HCT116 (cell line): ENCODE measurements around the gene NINJ1. TPM values are rescaled to one million over a fixed set of nuclear protein-coding genes. Genes with fewer than 3 reads are reported as not detected.

ENCODE experiments used
- ATAC-seq: fragments of 200-7000 bp; cut with Tn5 transposase; 2 replicates; pipeline ENCODE4 v1.9.1; 2020; ENCODE audit warnings: mild to moderate bottlenecking, moderate library complexity
- BruUV-seq: library from RNA; stranded (reverse); fragments of 400-500 nt; replicated peaks from 2 replicates; lab custom pipeline; 2021; lab: Mats Ljungman, UMichigan
- CTCF ChIA-PET: fragments of 300-600 bp; sonication (Branson Sonifier 250); formaldehyde crosslinking; loops from one replicate; lab custom pipeline; 2021; ENCODE audit warnings: antibody characterized with exemption; lab: Charles Lee
- POLR2A ChIA-PET: fragments of 300-600, 350-600 bp; sonication (Branson Sonifier 250); formaldehyde crosslinking; loops from one replicate; lab custom pipeline; 2021; ENCODE audit warnings: antibody characterized with exemption; lab: Charles Lee
- RAD21 ChIA-PET, 2 experiments: fragments of 300-600 bp; sonication (Branson Sonifier 250); formaldehyde crosslinking; loops; one replicate each; lab custom pipeline; 2023; ENCODE audit warnings: low total read pairs in 2 of 2; ENCODE audit not compliant: uncharacterized antibody in 2 of 2, unreplicated experiment in 2 of 2, low non-redundant PET in 1 of 2; lab: Charles Lee
- DNase-seq: peaks from one replicate; pipeline ENCODE4 v3.0.0-alpha.2; 2010; ENCODE audit warnings: low read depth, low spot score
- H2AFZ ChIP-seq: fragments of 200-600 bp; shearing (Covaris generic), sonication (generic); 2 replicates; pipeline ENCODE4 v1.6.1; 2017; ENCODE audit warnings: low read depth, mixed run types, mixed read lengths, antibody characterized with exemption, low read length; ENCODE audit not compliant: poor library complexity, severe bottlenecking
- H3K27ac ChIP-seq: 2 replicates; pipeline ENCODE4 v1.5.1; 2012; ENCODE audit warnings: low read depth, low read length
- H3K27me3 ChIP-seq: fragments of 200-600 bp; sonication (generic); 2 replicates; pipeline ENCODE4 v1.6.1; 2016; ENCODE audit warnings: mixed run types, low read length, mixed read lengths; ENCODE audit not compliant: insufficient read depth
- H3K36me3 ChIP-seq, 2 experiments: fragments of 200-500 bp in 1 of 2; fragments of 200-600 bp in 1 of 2; sonication (Bioruptor generic) in 1 of 2; sonication (generic) in 1 of 2; 2 replicates each; pipeline versions ENCODE4 v1.5.1 to v1.6.1; 2014 to 2016; ENCODE audit warnings: low read length in 2 of 2, inconsistent platforms in 1 of 2, mixed read lengths in 1 of 2, mixed run types in 1 of 2; ENCODE audit not compliant: insufficient read depth in 2 of 2, control insufficient read depth in 1 of 2
- H3K4me1 ChIP-seq, 2 experiments: fragments of 200-600 bp in 1 of 2; sonication (generic) in 1 of 2; 2 replicates each; pipeline versions ENCODE4 v1.5.1 to v1.6.1; 2012 to 2017; ENCODE audit warnings: low read length in 2 of 2, inconsistent platforms in 1 of 2, mild to moderate bottlenecking in 1 of 2, mixed read lengths in 1 of 2, mixed run types in 1 of 2, moderate library complexity in 1 of 2; ENCODE audit not compliant: insufficient read depth in 2 of 2, control insufficient read depth in 1 of 2
- H3K4me2 ChIP-seq: fragments of 200-600 bp; sonication (generic); 2 replicates; pipeline ENCODE4 v1.6.1; 2017; ENCODE audit warnings: mixed run types, low read length, mixed read lengths
- H3K4me3 ChIP-seq, 2 experiments: fragments of 200-600 bp in 1 of 2; sonication (generic) in 1 of 2; replicated peaks in 1 of 2; 2 replicates each; pipeline ENCODE4 v1.5.1; 2011 to 2016; ENCODE audit warnings: low read length in 2 of 2, control low read depth in 1 of 2, low read depth in 1 of 2, mild to moderate bottlenecking in 1 of 2, mixed read lengths in 1 of 2, mixed run types in 1 of 2
- H3K79me2 ChIP-seq: fragments of 200-600 bp; sonication (generic); 2 replicates; pipeline ENCODE4 v1.6.1; 2017; ENCODE audit warnings: mild to moderate bottlenecking, mixed run types, low read length, moderate library complexity, mixed read lengths; ENCODE audit not compliant: insufficient read depth
- H3K9ac ChIP-seq: fragments of 200-600 bp; sonication (generic); 2 replicates; pipeline ENCODE4 v1.6.1; 2016; ENCODE audit warnings: low read length, mixed read lengths
- H3K9me2 ChIP-seq: fragments of 200-600 bp; sonication (generic), shearing (Covaris generic); 2 replicates; pipeline ENCODE4 v1.6.1; 2017; ENCODE audit warnings: mixed run types, mild to moderate bottlenecking, moderate library complexity; ENCODE audit not compliant: insufficient read depth
- H3K9me3 ChIP-seq, 2 experiments: fragments of 200-500 bp in 1 of 2; fragments of 200-600 bp in 1 of 2; sonication (Bioruptor generic) in 1 of 2; sonication (generic) in 1 of 2; 2 replicates each; pipeline ENCODE4 v1.6.1; 2014 to 2017; ENCODE audit warnings: low read length in 2 of 2, mixed read lengths in 2 of 2, inconsistent platforms in 1 of 2, low read depth in 1 of 2, mild to moderate bottlenecking in 1 of 2, mixed run types in 1 of 2, moderate library complexity in 1 of 2; ENCODE audit not compliant: control insufficient read depth in 1 of 2, insufficient read depth in 1 of 2
- H4K20me1 ChIP-seq: fragments of 200-600 bp; sonication (generic), shearing (Covaris generic); 2 replicates; pipeline ENCODE4 v1.6.1; 2017; ENCODE audit warnings: mixed run types, mild to moderate bottlenecking, moderate library complexity; ENCODE audit not compliant: insufficient read depth
- CEBPB ChIP-seq: IDR thresholded peaks from 2 replicates; pipeline ENCODE4 v1.6.1; 2012; ENCODE audit warnings: low read depth
- CTCF ChIP-seq, 3 experiments: fragments of 200-600 bp in 1 of 3; sonication (generic) in 1 of 3; IDR thresholded peaks in 2 of 3; conservative IDR thresholded peaks in 1 of 3; 2 replicates each; pipeline ENCODE4 v1.5.1; 2012 to 2017; ENCODE audit warnings: low read depth in 2 of 3, low read length in 2 of 3, antibody characterized with exemption in 1 of 3, borderline replicate concordance in 1 of 3, control low read depth in 1 of 3, mild to moderate bottlenecking in 1 of 3, mixed read lengths in 1 of 3, mixed run types in 1 of 3, moderate library complexity in 1 of 3; ENCODE audit not compliant: insufficient read depth in 1 of 3
- EZH2 ChIP-seq: fragments of 200-600 bp; sonication (generic); IDR thresholded peaks from 2 replicates; pipeline ENCODE4 v1.6.1; 2017; ENCODE audit warnings: antibody characterized with exemption, mixed run types
- FOSL1 ChIP-seq: IDR thresholded peaks from 2 replicates; pipeline ENCODE4 v1.6.1; 2012; ENCODE audit warnings: low read depth
- JUND ChIP-seq: IDR thresholded peaks from 2 replicates; pipeline ENCODE4 v1.6.1; 2012
- MAX ChIP-seq: IDR thresholded peaks from 2 replicates; pipeline ENCODE4 v1.6.1; 2012
- POLR2AphosphoS5 ChIP-seq: IDR thresholded peaks from 2 replicates; pipeline ENCODE4 v1.6.1; 2011; ENCODE audit warnings: mild to moderate bottlenecking, low read depth, low read length, moderate library complexity
- SRF ChIP-seq: IDR thresholded peaks from 2 replicates; pipeline ENCODE4 v1.6.1; 2012; ENCODE audit warnings: low read depth
- TCF7L2 ChIP-seq: IDR thresholded peaks from 2 replicates; pipeline ENCODE4 v1.7.0; 2011; ENCODE audit warnings: borderline replicate concordance, inconsistent platforms; ENCODE audit not compliant: insufficient read depth, insufficient read length; ENCODE audit errors: extremely low read depth
- YY1 ChIP-seq: IDR thresholded peaks from 2 replicates; pipeline ENCODE4 v1.6.1; 2011; ENCODE audit warnings: low read length, low read depth, moderate library complexity, mild to moderate bottlenecking; ENCODE audit not compliant: insufficient replicate concordance; ENCODE audit errors: extremely low read depth
- ZBTB33 ChIP-seq: IDR thresholded peaks from 2 replicates; pipeline ENCODE4 v1.6.1; 2011; ENCODE audit warnings: mild to moderate bottlenecking, low read length, moderate library complexity; ENCODE audit not compliant: insufficient replicate concordance; ENCODE audit errors: extremely low read depth
- intact Hi-C: fragments of 100-400 bp; cut with micrococcal nuclease; formaldehyde crosslinking; loops from 2 replicates; pipeline ENCODE4 v1.10.0; 2022
- total RNA-seq: library from RNA; stranded (reverse); gene quantifications from one replicate; pipeline ENCODE4 v1.2.1, GENCODE V29; 2021; ENCODE audit not compliant: unreplicated experiment
- TF ChIP-seq, protein P1 (sequence below): IDR thresholded peaks from 2 replicates; pipeline ENCODE4 v1.6.1; 2012

Gene NINJ1
- total RNA-seq, 1 experiment from 2014 or later, result 34.4 TPM

DNA sequence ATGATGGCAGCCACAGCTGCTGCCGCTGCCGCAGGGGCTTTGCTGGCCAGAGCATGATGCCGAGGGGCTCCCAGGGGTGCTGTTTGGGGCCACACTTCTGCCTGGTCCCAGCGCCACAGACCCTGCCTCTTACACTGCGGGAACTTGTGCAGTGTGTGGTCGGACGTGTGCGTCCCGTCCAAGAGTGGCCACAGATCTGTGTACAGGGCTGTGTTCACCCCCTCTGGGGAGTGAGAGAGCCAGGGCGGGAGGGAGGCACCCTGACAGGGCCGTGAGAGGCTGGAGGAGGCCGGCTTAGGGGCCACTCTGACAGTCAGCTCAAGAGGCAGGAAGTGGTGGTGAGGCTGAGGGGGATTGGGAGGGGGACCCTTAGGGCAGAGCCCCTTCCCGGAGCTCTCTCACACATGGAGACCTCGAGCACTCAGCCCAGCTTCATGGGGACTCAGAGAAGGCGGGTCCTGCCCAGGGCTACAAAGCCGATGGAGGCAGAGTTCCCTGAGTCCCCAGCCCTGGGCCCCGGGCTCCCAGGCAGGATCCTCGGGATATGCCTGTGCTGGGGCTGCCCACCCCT is 51.1 kb downstream of the NINJ1 start:
- no peaks in the 10 kb centered on the region for H3K79me2 ChIP-seq
- no peak overlapping the region for H3K4me2 ChIP-seq
- DNase-seq (no peak), ATAC-seq (no peak)
- no peak overlapping the region for H3K9ac ChIP-seq
- no peak overlapping the region for H2AFZ ChIP-seq
- RAD21 ChIA-PET, result no interaction called here
- H3K36me3 ChIP-seq, result peaks cover 0 to 8% of the 10 kb centered on the region in 2 experiments; a peak in 2 of 4 replicates
- CTCF ChIA-PET, result no interaction called here
- POLR2A ChIA-PET, result no interaction called here
- no peak overlapping the region for H3K27ac ChIP-seq
- intact Hi-C loops, result no loop called here
- H3K9me3 ChIP-seq, result no peaks in the 10 kb centered on the region; a peak in 1 of 4 replicates
- no peaks in the 10 kb centered on the region for H3K27me3 ChIP-seq
- no TSS peak for BruUV-seq
- no peaks in the 10 kb centered on the region for H3K4me1 ChIP-seq
- H3K9me2 ChIP-seq, result no peaks in the 10 kb centered on the region
- TF ChIP-seq JUND (no peak), POLR2AphosphoS5 (no peak), TCF7L2 (no peak), EZH2 (no peak)
- no peak overlapping the region for H3K4me3 ChIP-seq
- no peaks in the 10 kb centered on the region for H4K20me1 ChIP-seq

GRCh38 chr9:93081931-93082330 is 52.1 kb downstream of the NINJ1 start:
- Histone ChIP-seq H3K4me2 (no peak overlapping the region), H3K9me2 (no peaks in the 10 kb centered on the region), H3K36me3 (peaks cover 0 to 8% of the 10 kb centered on the region in 2 experiments; a peak in 2 of 4 replicates), H4K20me1 (no peaks in the 10 kb centered on the region), H3K79me2 (no peaks in the 10 kb centered on the region), H2AFZ (no peak overlapping the region), H3K9me3 (no peaks in the 10 kb centered on the region; a peak in 1 of 4 replicates), H3K4me1 (no peaks in the 10 kb centered on the region), H3K9ac (no peak overlapping the region), H3K4me3 (no peak overlapping the region), H3K27me3 (no peaks in the 10 kb centered on the region), H3K27ac (no peak overlapping the region)
- no peak for DNase-seq
- ATAC-seq, result no peak
- POLR2A ChIA-PET, result no interaction called here
- BruUV-seq, result no TSS peak
- intact Hi-C loops, result no loop called here
- CTCF ChIA-PET, result no interaction called here
- RAD21 ChIA-PET, result no interaction called here
- TF ChIP-seq, protein P1, sequence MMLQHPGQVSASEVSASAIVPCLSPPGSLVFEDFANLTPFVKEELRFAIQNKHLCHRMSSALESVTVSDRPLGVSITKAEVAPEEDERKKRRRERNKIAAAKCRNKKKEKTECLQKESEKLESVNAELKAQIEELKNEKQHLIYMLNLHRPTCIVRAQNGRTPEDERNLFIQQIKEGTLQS, result no peak
- no peak for TF ChIP-seq CEBPB
- TF ChIP-seq TCF7L2, result no peak
- TF ChIP-seq CTCF (IDR thresholded peaks at IDR 0.05 in 2 of 3, conservative IDR thresholded peaks at IDR 0.05 in 1 of 3; ENCODE audit: borderline replicate concordance in 1 of 3, insufficient read depth in 1 of 3, low read depth in 2 of 3, low read length in 2 of 3), result no peak
- TF ChIP-seq YY1, result no peak
- no peak for TF ChIP-seq MAX
- no peak for TF ChIP-seq ZBTB33
- TF ChIP-seq FOSL1, result no peak
- TF ChIP-seq SRF, result no peak
- no peak for TF ChIP-seq POLR2AphosphoS5
- TF ChIP-seq JUND, result no peak
